ENCODE measurements around the gene PGGHG.

DNA sequence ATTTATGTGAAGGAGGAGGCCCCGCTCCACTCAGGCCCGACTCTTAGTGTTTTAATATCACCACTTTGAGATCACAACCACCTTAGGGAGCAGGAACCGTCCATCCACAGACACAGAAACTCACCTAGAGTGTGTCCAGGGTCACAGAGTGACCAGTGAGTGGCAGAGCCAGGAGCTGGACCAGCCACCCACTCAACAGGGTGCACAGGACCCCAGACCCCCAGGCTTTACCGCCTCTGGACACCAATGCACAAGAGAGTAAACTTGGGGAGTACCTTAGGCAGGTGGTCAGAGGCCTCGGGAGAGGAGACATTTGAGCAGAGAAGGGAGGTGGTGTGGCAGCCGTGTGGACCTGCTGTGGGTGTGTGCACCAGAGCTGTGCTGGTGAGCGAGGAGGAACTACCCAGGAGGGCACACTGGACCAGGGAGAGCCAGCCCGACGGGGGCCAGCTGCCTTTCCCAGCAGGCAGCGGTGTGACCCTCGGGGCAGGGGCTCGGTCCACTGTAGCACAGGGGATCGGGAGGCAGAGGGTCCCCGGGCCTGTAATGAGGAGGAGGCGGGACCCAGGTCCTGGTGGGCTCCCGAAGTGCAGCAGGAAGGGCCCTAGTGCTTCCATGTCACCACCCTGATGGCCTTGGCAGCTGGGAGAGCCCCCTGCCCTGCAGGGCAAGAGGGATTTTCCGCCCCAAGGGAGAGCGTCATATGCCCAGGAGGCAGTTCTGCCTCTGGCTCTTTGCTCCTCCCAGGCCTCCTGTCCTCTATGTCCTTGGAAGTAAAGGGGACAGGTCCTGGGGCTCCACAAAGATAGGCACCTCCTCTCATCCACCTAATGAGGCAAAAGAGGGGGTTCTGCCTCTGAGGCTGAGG is 18.2 kb upstream of the PGGHG start:
- TF ChIP-seq MAX (IDR thresholded peaks at IDR 0.05) (no peak), TAF1 (IDR thresholded peaks at IDR 0.05; ENCODE audit: low read depth) (no peak), RAD21 (IDR thresholded peaks at IDR 0.05; ENCODE audit: low read depth) (no peak), REST (IDR thresholded peaks at IDR 0.05; ENCODE audit: low read depth) (no peak), TCF12 (IDR thresholded peaks at IDR 0.05; ENCODE audit: low read depth) (no peak), TEAD4 (IDR thresholded peaks at IDR 0.05) (no peak), CREB1 (IDR thresholded peaks at IDR 0.05; ENCODE audit: low read depth) (no peak), CEBPB (IDR thresholded peaks at IDR 0.05) (no peak), NFIC (IDR thresholded peaks at IDR 0.05) (no peak), YY1 (IDR thresholded peaks at IDR 0.05; ENCODE audit: low read depth) (no peak), EGR1 (IDR thresholded peaks at IDR 0.05) (no peak), ZBTB7A (IDR thresholded peaks at IDR 0.05; ENCODE audit: low read depth) (no peak)
